ENCODE data around the gene CACNA1E.
A peak's percentile ranks its signal among the peaks of the same experiment; 100 is the strongest.
"Not testable (repeated sequence)": the region's sequence is repeated elsewhere in the genome, so short reads cannot be mapped to it uniquely, and the experiment has no call there.

CACNA1E gene

GRCh38 chr1:181518152-181518551 lies 34.8 kb downstream of the CACNA1E start:
- no peak for DNase-seq

- DNase-seq = no peak
Measured at GRCh38 chr1:181522864-181523263, 39.5 kb downstream of the CACNA1E start.

DNA sequence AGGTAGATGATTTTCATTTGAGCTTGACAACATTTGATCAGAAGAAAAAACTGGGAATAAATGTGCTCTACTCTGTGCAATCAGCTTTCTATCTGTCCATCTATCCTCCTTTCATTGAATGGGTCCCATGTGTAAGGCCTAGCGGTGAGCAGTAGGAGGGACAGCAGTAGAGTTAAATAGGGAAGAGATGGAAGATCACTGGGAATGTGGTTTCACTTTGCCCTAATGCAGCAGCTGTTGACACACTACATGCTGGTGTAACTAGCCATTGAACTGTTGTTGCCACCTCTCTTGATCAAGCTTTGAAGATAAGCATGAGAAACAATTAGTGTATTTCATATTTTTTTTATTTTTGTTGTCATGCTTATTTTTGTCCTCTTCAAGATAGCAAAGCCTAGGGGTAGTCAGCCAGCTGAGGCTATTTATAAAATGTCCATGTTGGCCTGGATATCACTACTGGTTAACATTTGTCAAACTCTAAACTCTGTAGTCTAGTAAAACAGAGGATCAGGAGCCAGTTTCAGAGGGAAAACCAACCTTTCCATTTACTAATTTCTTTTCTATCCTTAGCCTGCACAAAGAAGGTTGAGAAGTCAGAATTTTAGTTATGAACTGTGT lies 41.9 kb downstream of the CACNA1E start:
- DNase-seq = peak; percentile 9

- not testable (repeated sequence) for DNase-seq
Measured at GRCh38 chr1:181528241-181528640, 44.9 kb downstream of the CACNA1E start.

DNA sequence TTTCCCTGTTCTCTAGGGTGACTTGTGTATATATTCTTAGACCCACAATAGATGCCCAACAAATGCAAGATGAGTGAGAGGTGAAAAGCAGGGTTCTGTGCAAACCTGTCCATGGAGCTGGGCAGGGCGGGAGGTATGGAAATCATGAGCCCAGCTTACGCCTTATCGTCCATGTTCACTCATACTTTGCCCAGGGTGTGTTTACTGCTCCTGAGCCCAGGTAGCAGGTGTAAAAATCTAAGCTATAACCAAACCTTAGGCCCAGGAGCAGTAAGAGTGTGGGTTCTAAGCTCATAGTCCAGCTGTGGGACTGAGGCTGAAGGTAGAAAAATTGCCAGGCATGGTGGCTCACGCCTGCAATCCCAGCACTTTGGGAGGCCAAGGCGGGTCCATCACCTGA lies 48.1 kb downstream of the CACNA1E start:
- DNase-seq = no peak

- no peak for DNase-seq
Measured at GRCh38 chr1:181531951-181532600, 48.8 kb downstream of the CACNA1E start.

DNA sequence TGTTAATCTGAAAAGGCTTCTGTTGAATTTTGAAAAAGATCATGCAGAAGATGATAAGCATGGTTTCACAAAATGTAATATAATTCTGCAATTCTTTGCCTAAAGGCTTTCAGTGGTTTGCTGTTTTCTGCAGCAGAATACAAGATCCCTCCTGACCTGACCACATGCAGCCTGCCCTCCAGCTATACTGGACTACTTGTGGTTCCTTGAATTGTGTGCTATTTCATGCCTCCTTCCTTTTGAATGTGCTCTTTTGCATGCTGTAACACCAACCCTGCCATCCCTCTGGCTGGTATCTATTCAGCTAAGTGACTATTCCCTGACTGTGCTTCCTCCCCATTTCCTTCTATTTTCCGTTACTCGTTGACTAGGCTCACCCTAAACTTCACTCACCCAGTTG lies 55.5 kb downstream of the CACNA1E start:
- DNase-seq = no peak

GRCh38 chr1:181541458-181541857 lies 58.1 kb downstream of the CACNA1E start:
- no peak for DNase-seq

- no peak for DNase-seq
Measured at GRCh38 chr1:181541947-181542346, 58.6 kb downstream of the CACNA1E start.

GRCh38 chr1:181542406-181542805 lies 59.1 kb downstream of the CACNA1E start:
- DNase-seq = not testable (repeated sequence)

GRCh38 chr1:181545395-181545794 lies 62.1 kb downstream of the CACNA1E start:
- DNase-seq = no peak

- DNase-seq = no peak
Measured at GRCh38 chr1:181548497-181548896, 65.2 kb downstream of the CACNA1E start.

GRCh38 chr1:181551249-181551648 lies 67.9 kb downstream of the CACNA1E start:
- peak; percentile 43 for DNase-seq

DNA sequence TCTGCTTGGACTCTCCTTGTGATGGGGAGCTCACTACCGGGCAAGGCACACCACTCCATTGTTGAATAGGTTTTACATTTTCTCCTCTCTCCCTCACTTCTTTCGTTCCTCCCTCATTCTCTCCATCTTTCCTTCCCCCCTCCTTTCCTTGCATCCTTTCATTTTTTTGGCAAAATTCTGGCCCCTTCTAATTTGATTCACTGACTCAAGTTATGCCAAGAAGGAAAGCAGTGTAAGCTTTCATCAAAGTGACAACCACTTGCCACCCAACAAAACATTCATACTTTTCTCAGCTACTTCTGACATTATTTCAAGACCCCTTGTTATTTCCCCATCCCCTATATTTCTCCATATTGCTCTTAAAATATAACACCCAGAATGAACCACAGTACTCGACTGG lies 68.4 kb downstream of the CACNA1E start:
- DNase-seq = no peak

DNA sequence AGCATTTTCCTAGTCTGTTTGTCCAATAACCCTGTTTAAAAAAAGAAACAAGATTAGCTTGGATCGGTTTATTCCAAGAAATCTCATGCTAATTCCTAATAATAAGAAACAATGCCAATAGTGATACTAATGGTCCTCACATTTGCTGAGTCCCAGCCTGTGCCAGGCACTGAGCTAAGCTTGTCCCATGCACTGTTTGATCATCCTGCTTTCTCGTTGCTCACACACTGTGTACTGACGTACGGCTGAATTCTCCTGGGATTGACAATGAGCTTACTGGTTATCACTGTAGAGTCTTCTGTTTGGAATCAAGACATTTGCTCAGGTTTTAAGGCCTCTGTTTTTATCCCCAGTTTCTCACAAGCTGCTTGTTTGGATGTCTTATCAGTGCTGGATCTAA lies 71.1 kb downstream of the CACNA1E start:
- DNase-seq = no peak

DNA sequence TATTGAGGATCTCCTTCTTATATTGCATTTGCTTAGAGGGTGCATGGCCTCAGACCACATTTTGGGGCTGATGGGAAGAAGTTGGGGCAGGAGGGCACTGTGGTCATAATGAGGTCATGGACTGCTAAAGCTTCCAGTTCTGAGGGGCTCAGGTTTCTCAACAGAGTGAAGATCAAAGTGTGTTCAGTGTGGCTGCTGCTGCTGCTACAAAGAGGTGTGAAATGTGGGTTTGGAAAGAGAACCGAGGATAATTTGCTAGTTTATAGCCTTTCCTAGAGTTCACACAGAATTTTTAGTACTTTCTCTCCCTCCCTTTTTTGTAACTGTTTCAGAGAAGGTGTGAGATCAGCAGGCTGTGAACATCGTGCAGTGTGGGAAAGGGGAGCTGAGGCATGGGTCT lies 73.3 kb downstream of the CACNA1E start:
- no peak for DNase-seq

DNA sequence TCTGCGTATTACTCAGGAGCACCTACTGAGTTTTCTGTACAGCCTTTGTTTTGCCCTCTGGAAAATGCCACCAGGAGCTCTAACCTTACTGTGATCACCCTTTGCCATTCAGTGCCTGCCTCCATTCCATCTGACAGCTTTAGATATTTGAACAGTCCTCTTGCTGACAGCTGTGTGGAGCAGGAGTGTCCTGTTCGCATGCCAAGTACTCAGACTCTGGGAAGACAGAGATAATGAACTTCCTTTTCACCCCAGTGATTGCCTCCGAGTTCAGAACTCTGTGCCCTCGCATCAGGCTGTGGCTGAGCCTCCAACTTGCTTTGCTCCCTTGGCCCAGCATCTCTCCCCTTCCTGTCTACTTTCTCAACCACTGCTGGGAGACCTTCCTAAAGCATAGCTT lies 74.0 kb downstream of the CACNA1E start:
- no peak for DNase-seq

GRCh38 chr1:181558416-181558815 lies 75.1 kb downstream of the CACNA1E start:
- no peak for DNase-seq

DNA sequence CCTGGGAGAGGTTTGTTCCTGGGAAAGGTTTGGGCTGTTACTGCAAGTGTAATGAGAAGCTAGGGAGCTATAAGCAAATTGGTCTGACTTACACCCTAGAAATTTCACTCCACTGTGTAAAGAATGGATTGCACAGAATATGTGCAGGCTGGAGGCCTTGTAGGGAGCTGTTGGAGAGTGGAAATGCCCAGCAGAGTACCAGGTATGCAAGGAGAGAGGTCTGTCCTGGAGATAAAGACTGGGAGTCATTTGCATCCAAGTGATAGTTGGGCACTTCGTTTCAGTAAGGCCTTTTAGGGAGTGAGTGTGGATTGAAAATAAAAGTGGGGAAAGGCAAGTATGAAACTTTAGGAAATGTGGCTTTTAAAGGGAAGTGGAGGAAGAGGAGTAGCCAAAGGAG lies 75.8 kb downstream of the CACNA1E start:
- DNase-seq = no peak

- no peak for DNase-seq
Measured at GRCh38 chr1:181562395-181562794, 79.1 kb downstream of the CACNA1E start.

DNA sequence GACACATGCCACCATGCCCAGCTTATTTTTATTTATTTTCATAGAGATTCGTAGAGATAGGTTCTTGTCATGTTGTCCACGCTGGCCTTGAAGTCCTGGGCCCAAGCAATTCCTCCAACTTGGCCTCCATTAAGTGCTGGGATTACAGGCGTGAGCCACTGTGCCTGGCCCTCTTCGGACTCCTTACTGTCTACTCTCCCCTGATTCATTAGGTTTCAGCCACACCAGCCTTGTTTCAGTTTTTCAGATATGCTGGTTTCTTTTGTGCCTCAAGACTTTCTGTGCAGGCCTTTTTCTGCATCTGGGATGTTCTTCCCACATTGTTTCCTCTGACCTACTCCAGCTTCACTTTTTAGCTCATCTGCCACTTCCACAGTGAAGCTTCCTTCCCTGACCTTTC lies 85.4 kb downstream of the CACNA1E start:
- no peak for DNase-seq

GRCh38 chr1:181577475-181577874 lies 94.2 kb downstream of the CACNA1E start:
- no peak for DNase-seq

DNA sequence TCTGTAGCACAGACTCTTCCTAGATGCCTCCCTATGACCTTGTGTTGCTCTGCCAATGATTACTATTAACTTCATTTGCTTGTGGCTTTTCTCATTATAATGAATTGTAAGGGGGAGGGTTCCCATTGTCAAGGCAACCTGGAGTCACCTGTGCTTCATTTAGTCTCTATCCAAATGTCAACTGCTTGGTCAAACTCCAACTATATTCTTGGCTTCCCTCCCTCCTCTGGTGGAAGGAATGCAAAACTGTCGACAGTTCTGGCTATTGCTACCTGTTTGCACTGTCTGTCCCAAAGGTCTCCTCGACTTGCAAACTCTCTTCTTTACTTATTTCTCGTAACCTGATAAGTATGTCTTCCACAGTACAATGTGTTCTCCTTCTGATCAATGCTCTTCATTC lies 100.3 kb downstream of the CACNA1E start:
- DNase-seq = no peak

GRCh38 chr1:181587870-181588438 lies 104.6 kb downstream of the CACNA1E start:
- DNase-seq = no peak

DNA sequence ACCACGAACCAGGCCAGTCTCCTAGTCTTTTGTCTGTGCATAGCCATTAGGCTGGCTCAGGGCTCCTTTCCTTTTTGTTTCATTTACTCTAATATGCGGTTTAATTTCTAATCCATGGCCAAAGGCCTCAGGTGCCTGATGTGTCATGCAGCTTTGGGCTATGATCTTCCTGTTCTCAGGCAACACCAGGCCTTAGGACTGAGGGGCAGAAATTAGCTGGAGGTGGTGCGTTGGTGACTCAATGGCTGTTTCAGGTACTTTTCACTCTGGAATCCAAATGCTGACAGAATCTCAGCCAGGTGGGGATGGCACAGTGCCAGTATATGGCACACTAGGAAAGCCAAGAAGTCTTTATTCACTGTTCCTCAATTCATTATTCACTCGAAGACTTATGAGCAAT lies 105.3 kb downstream of the CACNA1E start:
- no peak for DNase-seq

Data from NCI-H1105 treated with DMSO at 0.1 percent for 48 hours (cell line).